HG02623 (cell line): ENCODE data around the gene FHIT.

ENCODE experiments used
- ATAC-seq: cut with Tn5 transposase; IDR thresholded peaks from one replicate; pipeline ENCODE4 v1.9.1; 2021; ENCODE audit warnings: moderate library complexity; ENCODE audit not compliant: unreplicated experiment

FHIT gene

DNA sequence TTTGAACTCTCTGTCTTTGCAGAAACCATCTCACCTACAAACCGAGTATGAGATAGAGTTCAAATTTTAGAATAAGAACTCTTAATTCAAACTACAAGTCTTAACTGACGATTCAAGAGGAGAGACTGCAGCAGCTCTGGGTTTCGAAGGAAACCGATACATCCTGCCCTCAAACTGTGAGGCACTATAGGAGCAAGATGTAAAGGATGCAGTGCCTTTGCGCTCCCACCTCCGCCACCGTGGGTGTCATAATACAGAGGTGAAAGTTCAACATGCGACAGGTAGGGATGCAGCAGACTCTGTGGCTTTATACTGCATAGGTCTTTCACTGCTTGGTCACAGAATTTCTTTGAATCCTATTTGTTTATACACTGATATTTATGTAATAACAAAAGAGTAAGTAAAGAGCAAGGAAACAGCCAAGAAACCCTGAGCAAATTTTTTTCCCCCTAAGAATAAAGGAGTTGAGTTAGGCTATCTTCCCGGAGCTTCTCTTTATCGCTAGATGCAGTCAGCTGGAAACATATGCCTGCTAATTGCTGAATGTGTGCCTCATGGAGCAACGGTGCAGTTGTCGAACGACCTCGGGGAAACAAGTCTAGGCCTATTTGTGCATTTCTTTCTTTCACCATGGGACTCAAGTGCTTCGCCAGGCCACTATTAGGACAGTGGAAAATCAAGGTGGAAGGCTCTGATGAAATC is 1103.9 kb downstream of the FHIT start:
- no peak for ATAC-seq

DNA sequence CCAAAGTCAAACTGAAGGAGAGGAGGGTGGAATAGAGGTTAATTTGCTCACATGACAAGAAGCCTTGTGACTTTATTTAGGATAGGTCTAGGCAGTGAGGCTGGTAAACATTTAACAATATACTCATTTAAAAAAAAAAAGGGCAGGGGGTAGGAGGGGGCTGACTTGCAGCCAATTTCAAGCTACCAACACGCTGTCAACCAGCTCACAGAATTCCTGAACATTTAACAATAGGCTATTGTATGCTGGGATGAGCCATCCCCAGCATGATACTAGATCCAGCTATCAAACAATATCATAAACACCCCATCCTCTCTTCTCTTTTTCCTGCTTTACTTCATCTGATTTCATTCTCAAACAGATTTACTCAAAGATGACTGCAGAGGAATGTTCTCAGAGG is 1105.1 kb downstream of the FHIT start:
- no peak for ATAC-seq

DNA sequence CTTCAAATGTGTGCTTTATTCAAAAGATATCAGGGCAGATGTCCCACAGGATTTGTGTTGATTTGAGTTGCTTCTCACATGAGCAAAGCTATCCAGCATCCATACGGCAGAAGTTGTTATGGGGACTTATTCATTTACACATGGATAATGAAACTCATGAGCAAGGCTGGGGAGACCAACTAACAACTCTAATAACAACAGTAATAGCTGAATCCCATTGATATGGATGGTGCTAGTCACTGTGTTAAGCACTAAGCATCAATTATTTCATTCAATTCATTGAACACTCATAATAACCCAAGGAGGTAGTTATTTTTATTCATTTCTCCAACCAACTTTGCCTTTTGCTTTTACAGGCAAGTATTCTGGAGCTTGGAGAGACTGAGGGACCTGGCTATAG is 1107.2 kb downstream of the FHIT start:
- no peak for ATAC-seq

DNA sequence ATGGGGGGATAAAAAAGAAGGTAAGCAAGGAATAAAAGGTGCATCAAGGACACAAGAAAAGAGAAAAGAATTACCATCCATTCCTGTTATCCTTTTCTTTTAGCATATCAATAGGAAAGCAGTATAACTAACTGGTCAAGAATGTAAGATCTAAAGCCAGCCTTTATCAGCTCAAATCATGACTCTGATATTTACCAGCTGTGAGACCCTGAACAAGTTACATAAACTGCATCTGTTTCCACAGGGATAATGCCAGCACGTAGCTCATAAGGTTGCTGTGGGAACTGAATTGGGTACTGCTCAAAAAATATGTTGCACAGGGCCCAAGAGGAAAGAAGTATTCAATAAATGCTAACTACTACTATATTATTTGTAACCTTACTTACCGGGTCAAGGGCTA is 1109.2 kb downstream of the FHIT start:
- ATAC-seq: no peak

DNA sequence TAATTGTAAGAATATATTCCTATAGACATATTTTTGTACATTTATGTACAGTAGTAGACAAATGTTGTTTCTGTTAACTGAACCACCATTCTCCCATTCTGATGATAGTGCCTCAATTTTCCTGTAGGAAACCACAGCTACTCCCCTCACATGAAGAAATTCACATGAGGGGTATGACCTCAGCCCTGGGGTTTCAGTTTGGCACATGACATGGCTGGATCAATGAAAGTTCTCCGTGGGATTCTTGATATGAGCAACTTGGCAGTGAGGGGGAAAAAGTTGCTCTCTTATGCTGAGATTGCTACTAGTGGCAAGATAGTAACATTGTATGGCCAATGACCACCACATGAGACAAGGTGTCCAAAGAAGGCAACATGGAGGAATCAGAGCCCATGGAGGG is 1111.1 kb downstream of the FHIT start:
- ATAC-seq: no peak

DNA sequence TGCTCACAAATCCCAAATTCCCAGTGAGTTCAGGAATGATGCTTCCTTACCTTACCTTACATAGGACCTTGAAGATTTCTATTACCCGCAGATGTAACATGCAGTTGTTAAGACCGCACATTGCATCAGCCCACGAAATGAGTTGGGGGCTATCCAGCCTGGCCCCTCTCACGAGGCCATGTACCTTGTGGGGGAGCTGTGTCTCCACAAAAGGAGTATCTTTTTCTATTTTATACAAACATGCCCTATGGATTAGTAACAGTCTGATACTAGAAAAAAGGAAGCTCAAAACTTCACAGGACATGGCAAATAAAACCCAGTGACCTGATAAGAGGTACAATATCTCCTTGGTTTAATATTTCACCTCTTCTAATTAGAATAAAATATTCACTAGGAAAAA is 1114.7 kb downstream of the FHIT start:
- ATAC-seq: no peak

DNA sequence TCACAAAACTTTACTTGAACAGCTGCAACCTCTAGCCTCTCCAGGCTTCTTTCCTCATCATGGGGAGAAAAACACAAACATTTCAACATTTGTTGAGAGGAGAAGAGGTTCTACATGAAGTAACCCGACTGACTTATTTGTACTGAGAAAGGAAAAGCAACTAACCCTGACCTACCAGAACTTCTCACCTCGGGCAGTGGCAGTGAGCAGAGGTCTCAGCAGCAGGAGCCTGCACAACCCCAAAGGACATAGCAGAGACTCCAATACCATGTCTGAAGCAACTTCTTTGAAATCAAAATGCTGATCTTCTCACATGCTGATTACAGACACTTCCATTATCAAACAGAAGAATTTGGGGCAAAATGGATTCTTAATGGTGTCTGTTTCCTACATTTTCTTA is 1115.8 kb downstream of the FHIT start:
- no peak for ATAC-seq

DNA sequence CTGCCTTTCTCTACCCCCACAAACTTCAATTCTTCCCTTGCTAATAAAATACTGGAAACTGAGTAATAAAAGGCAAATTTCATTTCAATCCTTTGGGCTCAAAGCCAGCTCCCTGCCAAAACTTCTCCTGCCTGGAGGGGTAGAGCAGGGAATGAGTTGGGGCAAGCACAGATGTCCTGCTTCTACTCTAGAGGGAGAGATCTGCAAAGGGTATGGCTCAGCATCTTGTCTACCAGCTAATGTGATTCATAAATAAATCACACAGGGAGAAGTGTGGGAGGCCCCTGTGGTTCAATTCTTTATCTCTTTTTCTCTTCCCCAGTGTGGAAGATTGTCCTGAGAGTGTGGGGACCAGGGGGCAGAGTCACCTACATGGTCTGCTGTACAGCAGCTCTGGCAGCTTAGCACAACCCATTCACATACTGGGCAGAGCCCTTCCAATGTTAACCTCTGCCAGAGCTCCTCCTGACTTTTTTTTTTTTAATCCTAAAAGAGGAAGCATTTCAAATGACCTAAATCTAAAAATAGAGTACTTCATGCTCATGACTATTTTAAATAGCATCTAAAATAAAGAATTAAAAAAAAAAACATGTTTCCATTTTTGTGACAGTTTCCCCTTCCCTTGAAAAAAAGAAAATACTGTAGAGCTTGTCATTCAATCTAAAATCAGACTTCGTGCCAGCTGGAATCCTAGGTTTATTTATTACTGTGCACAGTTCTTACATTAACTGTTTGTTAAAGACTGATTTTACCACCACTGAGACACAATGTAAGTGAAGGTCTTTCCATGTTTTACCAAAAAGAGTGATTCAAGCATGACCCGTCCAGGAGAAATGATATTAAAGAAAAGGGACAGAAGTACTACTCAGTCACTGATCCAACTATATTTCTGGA is 1117.7 kb downstream of the FHIT start:
- ATAC-seq: no peak

DNA sequence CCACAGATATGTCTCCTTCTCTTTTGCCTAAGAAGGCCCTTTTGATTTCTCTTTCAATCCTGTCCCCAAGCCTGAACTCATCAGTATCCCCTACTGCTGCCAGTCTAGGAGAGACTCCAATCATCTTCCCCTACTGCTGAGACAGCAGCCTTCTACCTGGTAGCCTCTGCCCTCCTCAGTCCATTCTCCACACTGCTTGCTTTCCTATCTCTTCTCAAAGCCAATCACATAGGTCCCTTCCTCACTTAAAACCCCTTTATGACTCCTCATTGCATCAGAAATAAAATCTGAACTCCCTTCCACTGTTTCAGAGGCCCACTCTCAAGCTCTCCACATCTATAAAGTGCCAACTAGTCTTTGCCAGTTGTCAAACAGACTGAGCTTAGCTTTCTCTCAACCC is 1119.6 kb downstream of the FHIT start:
- no peak for ATAC-seq

DNA sequence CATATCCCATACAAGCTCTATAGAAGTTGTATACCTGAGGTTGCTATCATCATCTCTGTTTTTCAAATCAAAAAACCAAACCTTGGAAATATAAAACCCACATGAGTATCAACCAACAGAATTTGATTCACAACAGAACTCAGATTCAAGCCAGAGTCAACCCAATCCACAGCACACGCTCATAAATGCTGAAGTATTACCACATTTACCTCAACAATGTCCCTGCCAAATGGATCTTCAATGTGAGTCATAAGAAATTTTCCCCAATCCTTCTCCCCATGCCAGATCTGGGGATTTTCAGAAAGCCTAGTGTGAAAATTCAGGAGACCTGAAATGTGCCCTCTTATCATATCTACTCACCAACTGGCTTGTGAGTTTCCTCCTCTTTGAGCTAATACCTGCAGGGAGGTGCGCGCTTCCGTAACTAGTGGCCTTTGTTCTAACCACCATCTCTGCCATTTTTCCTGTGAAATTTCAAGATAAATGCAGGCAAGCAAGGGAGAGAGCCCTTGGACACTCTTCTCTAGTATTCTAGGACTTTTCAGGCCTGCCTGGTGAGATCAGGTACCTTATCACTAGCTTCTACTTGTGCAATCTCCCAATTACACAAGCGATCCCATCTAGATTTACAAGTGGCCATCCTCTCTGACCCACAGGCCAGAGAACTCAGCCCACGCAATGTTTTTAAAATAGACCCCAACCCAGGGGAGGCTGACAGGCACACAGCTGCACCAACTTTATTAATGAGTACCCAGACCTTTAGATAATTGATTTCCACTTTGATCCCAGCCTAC is 1124.5 kb downstream of the FHIT start:
- no peak for ATAC-seq

DNA sequence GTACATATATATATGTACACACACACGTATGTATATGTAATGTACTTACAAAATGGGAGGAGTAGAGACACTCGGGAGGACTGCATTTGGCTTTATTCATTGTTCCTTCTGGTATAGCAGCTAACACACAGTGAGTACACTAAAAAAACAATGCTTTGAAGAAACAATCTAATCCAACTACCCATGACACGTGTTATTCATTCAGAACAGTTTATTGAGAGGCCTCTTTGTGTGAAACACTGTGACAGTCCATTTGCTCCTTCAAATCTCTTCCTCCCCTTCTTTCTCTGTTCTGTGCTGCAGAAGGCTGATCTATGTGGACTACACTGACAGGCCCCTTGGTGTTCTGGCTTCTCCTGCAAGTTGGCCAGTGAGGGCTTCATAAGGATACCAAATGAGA is 1125.6 kb downstream of the FHIT start:
- ATAC-seq: no peak

DNA sequence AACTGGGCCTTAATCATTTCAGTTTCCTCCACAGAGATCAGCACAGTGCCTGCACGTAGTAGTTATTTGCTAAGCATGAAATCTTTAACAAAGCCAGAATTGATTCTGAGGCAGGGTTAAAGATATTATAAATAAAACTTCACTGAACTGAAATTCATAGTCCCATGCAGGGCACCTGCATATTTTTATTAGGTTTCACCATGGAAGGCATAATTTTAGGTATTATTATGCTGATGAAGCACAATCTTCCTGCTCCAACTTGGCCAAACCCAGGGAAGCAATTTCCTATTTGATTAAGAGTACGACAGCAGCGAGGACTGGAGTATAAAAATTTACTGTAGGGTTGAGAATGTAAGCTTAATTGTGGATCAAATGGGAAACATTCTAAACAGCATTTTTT is 1131.0 kb downstream of the FHIT start:
- ATAC-seq: no peak

DNA sequence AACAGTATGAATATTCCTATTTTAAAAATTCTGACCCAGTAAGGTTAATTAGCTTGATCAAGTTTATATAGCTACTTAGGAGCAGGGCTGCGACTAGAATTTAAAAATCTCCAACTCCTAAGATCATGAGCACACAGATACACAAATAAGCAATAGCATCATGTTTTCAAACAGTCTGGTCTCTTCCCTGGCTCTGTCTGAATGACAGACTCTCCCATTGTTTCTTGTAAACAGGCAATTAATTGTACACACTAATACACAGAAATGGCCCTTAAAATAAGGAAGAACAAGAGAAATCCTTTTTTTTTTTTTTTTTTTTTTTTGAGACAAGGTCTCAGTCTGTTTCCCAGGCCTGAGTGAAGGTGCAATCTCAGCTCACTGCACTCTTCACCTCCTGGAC is 1137.1 kb downstream of the FHIT start:
- ATAC-seq: no peak

DNA sequence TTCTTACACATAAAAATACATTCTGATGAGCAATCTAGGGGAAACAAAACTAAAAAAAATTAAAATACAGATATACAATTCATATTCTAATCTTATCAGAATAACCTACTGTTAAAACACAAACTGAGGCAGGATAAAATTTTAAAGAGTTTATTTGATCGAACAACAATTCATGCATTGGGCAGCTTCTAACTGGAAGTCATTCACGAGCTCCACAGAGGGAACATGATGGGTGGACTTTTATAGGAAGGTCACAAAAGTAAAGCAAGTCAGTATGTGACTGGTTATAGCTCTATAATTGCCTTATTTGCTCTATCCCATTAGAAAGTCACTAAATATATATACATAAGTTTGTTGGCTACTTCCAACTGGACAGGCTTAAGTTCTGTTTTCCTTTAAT is 1144.0 kb downstream of the FHIT start:
- no peak for ATAC-seq

DNA sequence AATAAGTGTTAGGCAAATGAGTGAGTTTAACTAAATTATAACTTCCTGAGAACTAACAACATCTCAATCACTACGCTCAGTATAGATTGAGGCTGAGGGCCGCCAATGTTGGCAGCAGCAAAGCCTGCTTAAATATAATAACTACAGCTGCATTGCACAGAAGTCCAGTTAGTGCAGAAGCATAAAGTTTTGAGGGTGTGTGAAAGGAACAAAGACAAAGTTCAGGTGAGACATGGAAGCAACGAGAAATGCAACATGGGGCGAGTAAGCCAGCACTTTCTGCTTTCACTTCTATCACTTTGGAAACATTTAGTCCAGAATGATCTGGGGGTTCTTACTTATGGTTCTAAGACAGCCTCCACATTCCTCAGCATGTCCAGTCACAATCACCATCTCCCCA is 1149.1 kb downstream of the FHIT start:
- ATAC-seq: no peak

DNA sequence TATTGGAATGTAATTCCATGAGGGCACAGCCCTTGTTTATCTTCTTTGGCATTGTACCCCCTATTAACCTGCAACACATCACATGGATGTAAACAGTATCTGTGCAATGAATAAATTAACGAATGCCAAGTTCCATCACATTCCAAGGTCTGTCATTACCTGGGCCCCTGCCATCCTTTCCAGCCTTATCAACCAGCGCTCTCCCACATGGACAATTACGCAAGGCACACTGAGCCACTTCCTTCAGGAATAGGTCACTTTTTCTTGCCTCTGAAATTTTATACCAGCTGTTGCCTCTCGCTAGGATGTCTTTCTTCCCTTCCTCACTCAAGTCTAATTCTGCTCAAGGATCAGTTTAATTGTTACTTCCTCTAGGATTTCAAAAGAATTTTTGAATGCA is 1149.6 kb downstream of the FHIT start:
- no peak for ATAC-seq

DNA sequence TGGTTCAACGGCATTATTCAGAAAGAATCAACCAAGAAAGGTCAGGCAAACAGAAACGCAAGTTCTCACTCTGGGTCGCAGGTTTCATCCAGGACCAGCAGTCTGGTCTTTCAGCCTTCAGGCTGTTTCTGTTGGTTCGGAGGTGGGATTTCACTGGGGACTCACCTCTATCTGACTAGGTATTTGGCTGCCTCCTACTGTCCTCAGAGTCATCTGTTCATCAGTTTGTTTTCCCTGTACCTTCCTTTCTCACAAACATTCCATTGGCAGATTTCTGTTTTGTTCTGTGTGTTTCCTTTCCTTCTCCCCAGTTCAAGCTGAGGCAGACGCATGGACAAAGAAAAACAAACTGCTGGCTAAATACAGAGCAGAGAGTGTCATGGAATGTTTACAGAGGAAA is 1154.8 kb downstream of the FHIT start:
- no peak for ATAC-seq

DNA sequence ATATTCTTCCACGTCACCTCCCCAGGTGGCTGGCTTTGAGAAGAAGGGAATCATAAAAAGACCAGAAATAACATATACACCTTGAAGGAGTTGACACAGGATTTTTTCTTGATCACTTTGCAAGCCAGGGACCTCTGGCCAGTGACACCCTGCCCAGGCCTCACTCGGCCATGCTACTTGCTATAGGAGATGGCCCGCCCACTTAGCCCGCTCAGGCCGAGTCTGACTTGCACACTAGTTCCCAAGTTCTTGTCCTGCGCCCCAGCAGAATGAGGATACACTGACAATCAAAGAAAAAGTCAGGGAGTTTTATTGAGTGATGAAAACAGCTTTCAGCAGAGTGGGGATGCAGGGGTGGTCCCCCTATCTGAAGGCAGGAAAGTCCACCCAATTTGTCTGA is 1155.3 kb downstream of the FHIT start:
- no peak for ATAC-seq

DNA sequence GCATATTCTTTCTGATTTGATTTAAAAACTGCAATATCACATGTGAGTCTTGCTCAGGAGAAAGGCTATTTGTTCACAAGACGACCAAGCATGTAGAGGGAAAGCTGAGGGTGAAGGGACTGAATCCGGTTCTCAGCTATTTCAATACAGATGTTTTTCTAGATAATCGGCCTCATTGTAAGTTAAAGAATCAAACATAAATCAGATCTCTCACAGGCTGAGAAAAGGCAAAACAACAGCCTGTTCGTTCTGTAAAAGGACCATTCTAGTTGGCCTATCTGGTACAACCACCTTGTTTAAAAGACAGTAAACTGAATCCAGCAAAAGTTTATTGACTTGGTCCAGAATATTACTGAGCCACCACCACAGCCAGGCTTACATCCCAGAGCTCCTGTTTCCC is 1155.7 kb downstream of the FHIT start:
- no peak for ATAC-seq

DNA sequence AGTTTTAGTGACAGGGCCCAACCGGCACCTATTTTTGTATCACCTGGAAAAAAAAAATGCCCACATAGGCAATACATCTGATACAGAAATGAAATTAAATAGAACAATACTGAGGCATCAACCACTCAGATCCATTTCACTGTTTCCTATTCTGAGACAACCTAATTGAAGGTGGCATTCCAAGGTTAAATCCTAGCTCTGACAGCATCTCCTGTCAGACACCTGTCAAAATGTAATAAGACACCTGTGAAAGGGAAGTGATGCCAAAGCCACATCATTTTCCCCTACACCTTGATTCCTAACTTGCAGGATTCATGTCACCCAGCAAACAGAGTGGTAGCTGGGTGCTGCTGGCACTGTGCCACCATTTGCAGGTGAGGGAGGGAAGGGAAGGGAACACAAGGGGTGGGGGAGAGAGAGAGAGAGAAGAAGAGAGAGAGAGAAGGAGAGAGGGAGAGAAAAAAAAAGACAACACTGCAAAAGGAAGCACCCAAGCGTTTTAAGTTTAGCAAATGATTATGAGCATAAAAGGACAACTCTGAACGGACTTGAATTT is 1156.8 kb downstream of the FHIT start:
- no peak for ATAC-seq

DNA sequence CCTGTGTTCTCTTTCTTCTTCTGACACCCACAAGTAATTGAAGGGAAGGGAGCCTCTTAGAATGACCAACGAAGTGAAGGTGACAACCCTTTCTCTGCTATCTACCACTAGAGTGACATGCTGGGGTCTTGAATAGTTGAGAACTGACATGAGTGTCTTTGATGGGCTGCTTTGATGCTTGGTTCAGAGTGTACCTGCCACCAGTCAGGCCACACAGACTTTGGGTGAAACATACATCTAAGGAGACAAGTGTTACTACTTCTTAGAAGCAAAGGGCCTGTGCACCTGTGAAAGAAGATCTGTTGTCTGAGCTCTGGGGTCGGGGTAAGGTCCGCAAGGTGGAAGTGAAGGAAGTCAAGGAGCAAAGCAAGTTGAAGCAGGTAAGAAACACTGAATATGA is 1160.7 kb downstream of the FHIT start:
- no peak for ATAC-seq
